SK-N-DZ (cell line): ENCODE measurements around the gene CACNA1I.

Experiments
- DNase-seq: peaks from one replicate; pipeline ENCODE4 v3.0.0-alpha.2; 2015; ENCODE audit warnings: low spot score

CACNA1I gene

DNA sequence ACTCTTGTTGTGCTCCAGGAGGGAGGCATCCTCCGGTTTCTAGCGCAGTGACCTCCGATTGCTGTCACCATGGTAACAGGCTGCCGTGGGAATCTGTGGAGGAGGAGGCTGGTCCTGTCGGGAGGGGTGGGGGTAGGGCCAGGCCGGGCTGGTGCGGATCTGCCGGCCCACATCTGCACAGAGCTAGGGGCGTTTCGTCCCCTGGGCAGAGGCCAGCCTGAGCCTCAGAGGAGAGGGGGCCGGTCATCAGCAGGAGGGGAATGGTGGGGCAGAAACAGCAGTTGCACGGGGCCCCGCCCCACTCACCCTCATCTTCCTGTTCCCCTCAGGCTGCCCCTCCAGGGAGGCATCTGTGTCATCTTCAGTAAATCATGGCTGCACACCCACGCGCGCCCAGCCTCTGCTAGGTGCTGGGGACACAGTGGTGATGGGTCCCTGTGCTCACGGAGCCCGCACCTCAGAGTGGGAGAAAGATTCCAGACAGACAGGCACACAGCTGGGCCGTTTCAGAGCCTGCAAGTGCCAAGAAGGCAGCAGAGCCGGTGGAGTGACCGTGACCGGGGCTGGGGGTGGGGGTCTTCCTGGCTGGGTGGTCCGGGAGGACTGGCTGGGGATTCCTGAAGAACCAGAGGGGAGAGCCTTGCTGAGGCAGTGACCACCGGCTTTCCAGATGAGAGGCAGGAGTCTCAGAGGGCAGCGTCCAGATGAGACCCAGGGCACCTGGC lies 120.5 kb downstream of the CACNA1I start:
- peak; percentile 35 for DNase-seq

DNA sequence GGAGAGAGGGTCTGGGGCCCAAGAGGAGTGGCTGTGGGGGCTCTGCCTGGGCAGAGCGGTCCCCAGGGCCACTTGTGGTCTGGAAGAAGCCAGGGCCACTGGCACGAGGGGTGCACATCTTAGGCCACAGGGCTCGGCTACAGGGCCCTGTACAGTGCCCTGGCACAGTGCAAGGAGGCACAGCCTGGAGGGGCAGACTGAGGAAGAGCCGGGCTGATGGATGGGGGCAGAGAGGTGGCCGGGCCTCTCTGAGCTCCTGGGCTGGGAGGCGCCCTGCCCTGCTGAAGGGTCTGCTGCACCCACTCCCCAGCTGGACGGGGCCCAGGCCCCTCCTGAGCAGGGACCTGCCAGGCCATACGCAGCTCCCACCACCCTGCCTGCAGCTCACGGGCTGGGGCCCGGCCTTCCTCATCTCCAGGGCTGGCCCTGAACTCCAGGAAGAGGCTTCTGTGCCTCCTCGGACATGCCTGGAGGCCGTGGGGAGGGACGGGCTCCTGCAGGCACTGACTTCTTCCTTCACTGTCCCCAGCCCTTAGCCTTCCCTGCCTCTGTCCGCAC lies 123.5 kb downstream of the CACNA1I start:
- DNase-seq: no peak

DNA sequence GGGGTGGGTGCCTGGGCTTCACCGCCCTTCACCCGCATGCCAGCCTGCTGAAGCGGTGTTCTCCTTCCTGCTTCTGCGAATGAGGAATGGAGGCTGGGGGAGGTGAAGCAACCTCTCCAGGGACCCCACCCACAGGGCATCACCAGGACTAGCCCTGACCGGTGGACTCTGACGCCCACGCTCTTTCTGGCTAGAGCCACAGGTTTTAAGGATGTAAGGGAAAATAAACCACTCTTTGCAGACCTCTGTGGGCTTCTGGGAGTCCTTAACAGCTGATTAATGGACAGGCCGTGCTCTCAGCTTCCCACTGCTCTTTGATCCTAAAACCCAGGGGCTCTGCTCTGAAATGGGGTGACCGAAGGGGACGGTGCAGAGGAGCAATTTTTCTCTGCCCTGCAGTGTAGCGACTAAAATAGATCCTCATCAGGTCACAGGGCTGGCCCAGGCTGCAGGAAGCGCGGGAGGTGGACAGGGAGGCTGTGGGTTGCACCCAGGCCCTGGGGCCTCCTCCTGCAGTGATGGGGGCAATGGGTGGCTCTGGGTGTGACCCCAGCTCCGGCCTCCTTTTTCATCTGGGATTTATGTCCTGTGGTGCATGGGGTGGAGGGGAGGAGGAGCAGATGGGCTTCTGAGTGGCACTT lies 127.4 kb downstream of the CACNA1I start:
- DNase-seq: no peak

DNA sequence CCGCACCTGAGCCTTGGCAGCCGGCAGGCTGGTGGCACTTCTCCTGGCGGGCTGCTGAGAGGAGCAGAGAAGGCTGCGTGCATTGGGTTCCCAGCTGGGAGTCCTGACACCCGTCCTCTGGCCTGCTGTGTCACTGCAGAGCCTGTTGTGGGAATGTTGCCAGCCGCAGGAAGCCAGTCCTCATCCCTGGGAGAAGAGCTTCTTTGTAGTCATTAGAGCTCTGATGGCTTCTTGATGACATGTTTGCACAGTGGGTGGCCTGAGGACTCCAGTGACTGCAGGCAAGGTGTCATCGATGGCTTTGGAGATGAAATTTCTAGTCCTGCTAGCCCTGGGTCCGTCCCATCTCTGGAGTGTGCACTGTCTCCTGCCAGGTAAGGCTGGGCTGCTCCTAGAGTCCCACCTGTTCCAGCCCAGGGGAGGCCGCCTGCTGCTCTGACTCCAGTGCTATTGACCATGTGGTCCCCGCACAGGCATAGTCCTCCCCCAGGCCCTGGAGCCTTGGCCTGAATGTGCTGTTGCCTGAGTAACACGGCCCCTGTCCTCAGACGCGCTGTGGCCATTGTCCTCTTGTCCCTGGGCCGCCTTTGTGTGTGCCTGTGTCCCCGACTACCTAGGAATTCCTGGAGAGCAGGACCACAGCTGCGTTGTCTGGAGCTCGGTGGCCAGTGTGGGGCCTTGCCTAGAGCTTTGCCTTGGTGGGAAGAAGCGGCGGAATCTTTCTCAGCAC lies 129.2 kb downstream of the CACNA1I start:
- no peak for DNase-seq

DNA sequence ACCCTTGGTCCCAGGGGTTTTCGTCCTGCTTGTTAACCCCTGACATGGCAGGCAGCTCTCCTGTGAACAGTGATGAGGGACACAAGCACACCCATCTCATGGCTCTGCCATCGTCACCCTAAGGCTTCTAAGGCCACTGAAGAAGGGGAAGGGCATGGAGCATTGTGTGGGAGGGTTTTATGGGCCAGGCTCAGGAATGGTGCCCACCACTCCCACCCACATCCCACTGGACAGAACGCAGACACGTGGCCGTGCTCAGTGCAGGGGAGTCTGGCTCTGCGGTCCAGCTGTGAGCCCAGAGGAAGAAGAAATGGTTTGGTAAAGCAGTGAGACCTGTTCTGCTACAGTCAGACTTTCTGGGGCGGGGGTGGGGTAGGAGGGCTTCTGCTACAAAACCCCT lies 130.0 kb downstream of the CACNA1I start:
- DNase-seq: no peak

DNA sequence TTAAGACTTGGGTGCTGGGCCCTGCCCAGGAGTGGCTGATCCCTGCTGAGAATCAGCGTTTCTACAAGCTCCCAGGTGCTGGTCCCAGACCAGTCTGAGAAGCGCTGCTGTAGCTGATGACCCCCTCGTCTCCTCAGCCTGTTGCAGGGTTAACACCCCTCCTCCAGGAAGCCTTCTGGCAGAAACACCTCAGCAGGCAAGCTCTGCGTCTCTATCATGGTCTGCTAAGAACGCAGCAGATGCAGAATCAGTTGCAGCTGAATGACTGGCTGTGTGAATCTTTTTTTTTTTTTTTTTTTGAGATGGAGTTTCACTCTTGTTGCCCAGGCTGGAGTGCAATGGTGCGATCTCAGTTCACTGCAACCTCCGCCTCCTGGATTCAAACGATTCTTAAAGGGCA lies 132.5 kb downstream of the CACNA1I start:
- DNase-seq: no peak

DNA sequence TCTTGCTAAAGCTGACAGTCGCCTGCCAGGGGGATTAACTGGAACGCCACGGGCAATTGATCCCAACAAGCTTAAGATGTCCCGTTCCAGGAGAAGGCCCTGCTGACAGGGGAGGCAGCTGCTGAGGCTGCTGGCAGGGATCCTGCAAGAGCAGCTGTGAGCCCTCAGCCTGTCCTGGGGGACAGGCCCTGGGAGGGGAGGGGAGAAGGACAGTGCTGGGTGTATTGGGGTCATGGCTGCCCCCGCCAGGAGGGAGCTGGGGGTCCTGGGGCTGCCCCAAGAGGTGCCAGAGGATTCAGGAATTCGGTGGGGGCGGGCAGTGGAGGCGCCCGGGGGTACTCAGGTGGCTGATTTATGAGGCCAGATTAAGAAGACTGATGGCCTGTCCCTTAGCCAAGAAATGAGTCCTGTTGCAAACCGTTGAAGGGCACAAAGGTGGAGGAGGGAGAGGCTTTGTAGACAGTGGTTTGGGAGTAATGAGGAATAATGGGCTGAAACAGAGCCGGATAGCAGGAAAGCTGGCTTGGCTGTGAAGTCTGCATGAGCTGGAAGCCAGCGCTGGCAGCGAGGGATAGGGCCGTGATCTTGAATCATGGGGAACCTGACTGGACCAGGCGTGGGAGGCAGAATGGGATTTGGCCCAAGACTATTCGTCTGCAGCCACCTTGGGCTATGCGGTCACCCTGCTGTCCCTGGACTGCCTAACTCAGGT lies 133.5 kb downstream of the CACNA1I start:
- DNase-seq: no peak

DNA sequence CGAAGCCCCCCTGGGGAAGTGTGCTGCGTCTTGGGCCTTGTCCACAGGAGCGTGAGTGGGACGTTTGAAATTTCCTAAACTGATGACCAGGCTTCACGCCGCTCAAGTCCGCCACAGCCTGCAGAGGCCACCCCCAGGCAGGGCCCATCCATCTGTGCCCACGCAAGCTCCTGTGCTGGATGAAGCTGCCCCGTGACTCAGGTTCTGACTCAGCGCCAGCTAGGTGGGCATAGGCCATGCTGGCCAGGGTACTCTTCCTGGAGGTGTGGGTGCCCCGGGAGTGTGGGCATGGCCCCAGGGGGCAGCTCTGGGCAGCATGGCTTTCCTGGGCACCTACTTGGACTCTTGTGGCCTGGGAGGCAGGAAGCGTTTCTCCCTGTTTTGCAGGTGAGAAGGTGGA lies 134.8 kb downstream of the CACNA1I start:
- DNase-seq: no peak

DNA sequence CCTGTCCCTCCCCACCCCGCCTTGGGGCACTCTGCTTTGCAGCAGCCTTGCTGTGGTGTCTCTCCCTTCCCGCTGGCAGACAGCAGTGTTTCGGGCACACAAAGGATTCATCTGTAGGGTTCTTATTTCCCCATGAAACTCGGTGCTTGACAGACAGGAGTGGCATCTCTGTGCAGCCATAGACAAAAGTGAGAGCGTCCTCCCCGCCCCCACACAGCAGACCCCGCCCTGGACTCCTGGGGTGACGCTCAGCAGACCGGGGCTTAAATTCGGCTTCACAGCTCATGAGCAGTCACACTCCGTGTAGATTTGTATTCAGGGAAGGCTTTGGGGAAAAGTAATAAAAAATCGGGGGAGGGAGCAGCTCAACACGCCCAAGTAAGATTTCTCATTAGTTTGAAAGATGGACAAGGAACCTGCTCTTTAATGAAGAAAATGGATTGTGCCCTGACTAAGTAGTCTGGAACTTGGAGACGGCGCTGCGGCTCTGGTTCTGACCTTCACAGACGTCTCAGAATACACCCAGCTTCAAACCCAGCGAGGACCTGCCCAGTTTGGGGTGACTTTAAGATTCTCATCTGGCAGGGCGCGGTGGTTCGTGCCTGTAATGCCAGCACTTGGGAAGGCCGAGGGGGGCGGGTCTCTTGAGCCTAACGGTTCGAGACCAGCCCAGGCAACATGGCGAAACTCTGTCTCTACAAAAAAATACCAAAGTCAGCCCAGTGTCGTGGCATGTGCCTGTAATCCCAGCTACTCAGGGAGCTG lies 136.0 kb downstream of the CACNA1I start:
- no peak for DNase-seq

DNA sequence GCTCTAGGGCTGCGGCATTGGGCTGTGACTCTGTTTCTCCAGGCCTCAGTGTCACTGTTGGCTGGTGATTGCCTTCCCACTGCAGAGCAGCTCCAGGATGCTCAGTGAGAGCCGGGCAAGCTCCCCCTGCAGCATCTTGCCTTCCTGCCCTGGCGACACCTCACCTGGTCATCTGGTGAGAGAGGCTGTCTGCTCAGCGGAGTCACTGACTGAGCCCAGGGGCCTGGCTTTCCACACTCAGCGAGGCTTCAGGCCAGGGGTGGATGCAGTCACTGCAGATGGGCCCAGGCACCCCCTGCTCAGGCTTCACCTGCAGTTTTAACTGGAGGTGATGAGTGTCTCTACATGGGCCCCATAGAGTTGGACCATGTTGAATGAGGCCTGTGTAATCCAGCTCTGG lies 136.8 kb downstream of the CACNA1I start:
- DNase-seq: no peak

DNA sequence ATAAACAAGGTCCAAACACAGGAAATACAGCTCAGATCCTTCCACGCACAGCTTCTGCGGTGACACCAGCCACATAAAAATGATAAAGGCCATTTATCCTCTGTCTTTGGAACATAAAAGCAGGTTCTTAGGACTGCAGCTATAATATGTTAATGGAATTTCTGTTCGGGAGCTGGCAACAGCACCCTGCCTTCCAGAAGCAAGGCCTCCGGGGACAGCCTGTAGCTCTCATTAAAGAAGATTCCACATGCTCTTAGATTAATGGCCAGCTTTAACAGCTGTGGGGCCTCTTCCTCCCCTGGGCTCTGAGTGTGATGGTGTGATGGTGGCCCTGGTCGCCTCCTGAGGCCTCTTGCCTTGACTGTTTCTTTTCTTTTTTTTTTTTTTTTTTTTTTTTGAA lies 137.3 kb downstream of the CACNA1I start:
- DNase-seq: no peak

DNA sequence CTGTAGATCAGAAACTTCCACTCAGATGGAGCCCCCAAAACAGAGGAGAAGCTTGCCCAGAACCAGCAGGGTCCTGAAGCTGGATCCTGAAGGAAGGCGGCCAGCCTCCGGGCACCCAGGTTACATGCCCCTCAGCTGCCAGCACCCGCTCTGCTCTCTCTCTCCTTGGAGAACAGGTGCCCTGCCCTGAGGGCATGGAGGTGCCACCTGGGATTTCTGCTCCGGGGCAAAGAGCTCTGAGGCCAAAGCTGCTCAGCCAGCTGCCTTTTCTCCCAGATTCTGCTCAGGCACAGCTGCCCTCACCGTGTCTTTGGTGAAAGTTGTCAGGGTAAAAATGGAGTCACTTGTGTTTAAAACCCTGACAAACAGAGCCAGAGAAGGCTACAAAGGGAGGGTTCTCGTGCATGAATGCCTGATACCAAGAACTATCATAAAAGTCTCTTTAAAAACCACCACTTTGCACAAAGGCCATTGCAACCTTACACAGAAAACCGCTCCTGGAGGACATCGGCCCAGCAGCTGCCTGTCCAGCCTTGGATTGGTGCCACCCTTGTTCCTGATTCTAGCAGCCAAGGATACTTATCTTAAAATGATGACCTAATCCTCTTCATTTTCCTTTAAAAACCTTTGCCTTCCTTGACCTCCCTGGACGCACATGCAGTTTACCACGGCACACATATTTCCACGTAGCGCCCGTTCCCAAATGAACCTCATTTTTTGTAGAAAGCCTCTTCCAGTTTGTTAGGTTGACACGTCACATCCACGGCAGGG lies 140.0 kb downstream of the CACNA1I start:
- DNase-seq: no peak

DNA sequence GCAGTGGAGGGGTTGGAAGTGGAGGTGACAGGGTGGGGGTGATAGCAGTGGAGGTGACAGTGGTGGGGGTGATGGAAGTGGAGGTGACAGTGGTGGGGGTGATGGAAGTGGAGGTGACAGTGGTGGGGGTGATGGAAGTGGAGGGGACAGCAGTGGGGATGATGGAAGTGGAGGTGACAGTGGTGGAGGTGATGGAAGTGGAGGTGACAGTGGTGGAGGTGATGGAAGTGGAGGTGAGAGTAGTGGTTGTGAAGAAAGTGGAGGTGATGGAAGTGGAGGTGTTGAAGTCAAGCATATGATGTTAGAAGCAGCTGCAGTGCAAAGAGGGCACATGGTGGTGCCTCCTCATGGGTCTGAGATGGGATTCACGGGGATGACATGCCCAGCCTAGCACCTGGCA lies 141.5 kb downstream of the CACNA1I start:
- no peak for DNase-seq

DNA sequence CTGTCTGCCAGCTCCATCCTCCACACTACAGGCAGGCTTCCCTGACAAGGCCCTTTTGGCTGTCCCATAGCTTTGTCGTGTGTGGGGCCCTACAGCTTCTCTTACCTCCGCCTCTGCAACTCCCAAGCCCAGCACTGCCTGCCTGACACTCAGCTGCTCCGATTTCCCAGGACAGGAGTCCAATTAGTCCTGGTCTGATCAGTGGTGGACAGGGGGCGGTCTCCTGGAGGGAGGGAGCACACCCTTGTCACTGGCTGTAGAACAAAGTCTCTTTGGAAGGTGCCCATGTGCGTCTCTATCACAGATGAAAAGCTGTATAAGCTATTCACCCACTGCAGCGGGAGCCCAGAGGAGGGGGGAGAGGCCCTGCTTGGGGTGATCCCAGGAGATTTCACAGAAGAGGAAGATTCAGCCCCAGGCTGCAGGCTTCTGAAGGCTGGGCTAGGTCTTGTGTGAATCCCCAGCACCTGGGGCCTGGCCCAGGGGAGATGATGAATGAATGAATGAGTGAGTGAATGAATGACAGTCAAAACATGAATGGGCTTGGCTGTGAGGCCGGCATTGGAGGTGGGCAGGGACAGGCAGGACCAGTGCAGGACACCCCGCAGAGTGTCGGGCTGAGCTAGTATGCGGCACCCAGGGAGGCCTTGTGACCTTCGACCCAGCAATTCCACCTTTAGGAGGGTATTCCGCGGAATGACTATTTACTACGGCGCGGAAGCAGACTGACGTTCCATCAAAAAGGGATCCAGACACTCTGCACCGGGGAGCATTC lies 142.4 kb downstream of the CACNA1I start:
- no peak for DNase-seq

DNA sequence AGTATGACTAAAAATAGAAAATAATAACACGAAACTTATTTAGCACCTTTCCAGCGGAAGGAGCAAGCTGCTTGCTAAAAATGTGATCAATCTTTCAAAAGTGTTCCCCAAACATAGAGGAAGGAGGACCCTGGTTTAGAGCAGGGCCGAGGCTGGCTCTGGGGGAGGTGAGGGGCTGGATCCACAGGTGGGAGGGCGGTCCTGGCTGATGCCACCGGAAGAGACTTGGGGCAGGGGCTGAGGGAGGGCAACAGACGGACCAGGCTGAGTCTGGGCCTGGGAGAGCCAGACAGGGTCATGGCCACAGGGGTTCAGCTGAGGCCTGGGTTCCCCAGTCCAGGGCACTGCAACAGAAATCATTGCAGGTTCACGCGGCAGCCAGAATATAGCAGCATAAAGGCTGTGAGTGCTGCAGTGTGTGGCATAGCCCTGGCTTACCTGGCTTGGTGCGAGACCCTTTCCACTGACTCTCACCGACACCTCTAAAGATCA lies 143.3 kb downstream of the CACNA1I start:
- no peak for DNase-seq

DNA sequence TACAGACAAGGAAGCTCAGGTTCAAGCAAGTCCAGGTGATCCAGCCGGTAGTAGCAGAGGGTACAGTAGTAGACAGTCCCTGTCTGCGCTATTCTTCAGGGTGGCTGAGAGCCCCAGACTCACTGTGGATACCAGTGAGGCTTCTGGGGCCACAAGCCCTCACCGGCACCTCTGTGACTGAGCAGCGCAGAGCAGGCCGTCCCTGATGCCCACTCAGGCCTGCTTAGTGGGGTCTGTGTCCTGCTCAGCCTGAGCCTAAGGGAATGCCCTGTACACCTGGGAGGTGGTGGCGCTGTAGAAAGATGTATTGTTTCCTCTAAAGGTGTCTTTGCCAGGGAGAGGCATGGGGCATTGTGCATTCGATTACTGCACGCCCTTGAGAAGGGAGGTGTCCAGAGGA lies 143.8 kb downstream of the CACNA1I start:
- no peak for DNase-seq

DNA sequence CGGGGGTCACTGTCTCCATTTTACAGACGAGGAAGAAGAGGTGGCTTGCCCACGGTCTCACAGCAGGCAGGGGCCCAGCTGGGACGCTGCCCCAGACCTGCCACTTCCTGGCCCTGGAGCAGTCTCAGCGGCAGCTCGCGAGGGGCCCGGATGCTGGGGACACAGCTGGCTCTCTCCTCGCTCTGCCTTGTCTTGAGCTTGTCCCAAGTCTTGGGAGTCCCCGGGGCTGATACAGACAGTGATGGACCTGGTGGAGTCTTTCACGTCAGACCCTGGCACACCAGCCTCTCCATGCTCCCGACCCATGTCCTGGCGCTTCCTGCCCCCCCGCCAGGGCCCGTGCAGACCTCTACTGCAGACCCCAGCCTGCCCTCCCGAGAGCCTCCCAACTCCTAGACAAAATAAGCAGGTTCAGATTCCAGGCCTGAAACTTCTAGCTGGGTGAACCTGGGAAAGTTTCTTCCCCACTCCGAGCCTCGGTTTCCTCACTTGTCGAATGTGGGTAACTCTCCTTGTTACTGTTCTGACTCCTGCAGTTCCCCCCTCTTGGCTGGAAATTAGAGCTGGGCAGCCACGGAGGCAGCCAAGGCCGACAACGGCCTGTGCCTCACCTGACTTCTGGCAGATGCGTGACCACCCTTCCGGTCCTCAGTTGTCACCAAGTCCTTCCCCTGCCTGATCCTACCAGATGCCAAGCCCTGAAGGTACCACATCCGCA lies 145.4 kb downstream of the CACNA1I start:
- DNase-seq: no peak

DNA sequence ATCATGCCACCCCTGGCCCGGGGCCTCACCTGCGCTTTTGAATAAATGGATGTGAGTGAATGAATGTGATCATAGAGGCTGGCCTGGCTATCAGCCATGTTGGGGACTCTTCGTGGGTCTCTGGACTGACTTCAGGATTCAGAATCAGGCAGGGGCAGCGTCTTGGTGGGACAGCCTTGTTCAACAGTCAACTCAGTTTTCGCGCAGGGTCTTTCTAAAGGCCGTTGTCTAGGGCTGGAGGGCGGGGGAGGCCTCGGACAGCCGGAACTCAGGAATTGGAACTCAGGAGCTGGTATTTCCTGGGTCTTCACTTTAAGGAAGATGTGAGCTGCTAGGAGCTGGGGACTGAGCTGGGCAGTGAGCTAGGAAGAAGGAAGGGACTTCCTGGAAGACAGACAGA lies 146.0 kb downstream of the CACNA1I start:
- no peak for DNase-seq

DNA sequence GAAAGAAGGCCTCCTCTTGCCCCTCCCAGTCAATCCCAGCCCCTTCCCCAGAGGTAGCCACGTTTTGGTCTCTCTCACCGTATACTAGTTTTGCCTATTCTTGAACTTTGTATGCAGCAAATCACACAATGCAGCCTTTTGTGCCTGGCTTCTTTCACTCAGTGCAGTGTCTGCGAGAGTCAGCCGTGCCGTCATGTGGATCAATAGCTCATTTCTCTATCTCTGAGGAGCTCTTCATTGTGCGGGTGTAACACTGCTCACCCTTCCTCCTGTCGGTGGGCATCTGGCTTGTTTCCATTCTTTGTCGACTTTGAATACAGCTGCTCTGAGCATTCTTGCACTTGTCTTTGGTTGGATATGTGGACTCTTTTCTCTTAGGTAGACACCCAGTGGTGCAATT lies 146.5 kb downstream of the CACNA1I start:
- no peak for DNase-seq
